Endodermal cell (in vitro differentiated cells): Measurements from ENCODE around the gene ACOX3. TPM values are rescaled to one million over a fixed set of nuclear protein-coding genes. Genes with fewer than 3 reads are reported as not detected.

ENCODE experiments used
- DNase-seq: peaks from one replicate; pipeline ENCODE4 v3.0.0-alpha.2; 2017
- H3K27ac ChIP-seq: 2 replicates; pipeline ENCODE4 v1.5.1; 2013; ENCODE audit warnings: mild to moderate bottlenecking, low read depth, low read length, moderate library complexity
- H3K27me3 ChIP-seq: 2 replicates; pipeline ENCODE4 v1.6.1; 2013; ENCODE audit warnings: mild to moderate bottlenecking, low read length, moderate library complexity; ENCODE audit not compliant: insufficient read depth, control insufficient read depth, poor library complexity, severe bottlenecking
- H3K36me3 ChIP-seq: 2 replicates; pipeline ENCODE4 v1.7.0; 2013; ENCODE audit warnings: mild to moderate bottlenecking, low read length, moderate library complexity; ENCODE audit not compliant: control insufficient read depth, insufficient read depth
- H3K4me1 ChIP-seq: one replicate; pipeline ENCODE4 v1.7.0; 2013; ENCODE audit warnings: low read length; ENCODE audit not compliant: control insufficient read depth, insufficient read depth
- H3K4me3 ChIP-seq: 2 replicates; pipeline ENCODE4 v1.5.1; 2013; ENCODE audit warnings: mild to moderate bottlenecking, low read length, moderate library complexity
- H3K9ac ChIP-seq: 2 replicates; pipeline ENCODE4 v1.6.1; 2013; ENCODE audit warnings: mild to moderate bottlenecking, low read length, moderate library complexity; ENCODE audit not compliant: poor library complexity, severe bottlenecking; ENCODE audit errors: extremely low read depth
- H3K9me3 ChIP-seq: 2 replicates; pipeline ENCODE4 v1.6.1; 2013; ENCODE audit warnings: mild to moderate bottlenecking, low read length, moderate library complexity; ENCODE audit not compliant: control insufficient read depth
- H3K27ac Mint-ChIP-seq: 2 replicates; pipeline ENCODE4 v1.8.0; 2020; ENCODE audit warnings: mixed read lengths
- H3K27me3 Mint-ChIP-seq: 2 replicates; pipeline ENCODE4 v1.8.0; 2021; ENCODE audit warnings: mild to moderate bottlenecking, mixed read lengths; ENCODE audit not compliant: insufficient read depth
- H3K36me3 Mint-ChIP-seq: 2 replicates; pipeline ENCODE4 v1.8.0; 2020; ENCODE audit warnings: low read depth, mixed read lengths
- H3K4me1 Mint-ChIP-seq: 2 replicates; pipeline ENCODE4 v1.8.0; 2020; ENCODE audit warnings: mixed read lengths
- H3K4me3 Mint-ChIP-seq: 2 replicates; pipeline ENCODE4 v1.8.0; 2020; ENCODE audit warnings: mild to moderate bottlenecking, moderate library complexity, mixed read lengths
- H3K9me3 Mint-ChIP-seq: 2 replicates; pipeline ENCODE4 v1.8.0; 2020; ENCODE audit warnings: mild to moderate bottlenecking, mixed read lengths
- CTCF ChIP-seq: fragments of 200-600 bp; sonication (generic); conservative IDR thresholded peaks from 2 replicates; pipeline ENCODE4 v1.5.0; 2021; ENCODE audit warnings: antibody characterized with exemption, mild to moderate bottlenecking
- WGBS, 2 experiments: methylation state at CpG; one replicate each; pipeline versions ENCODE4 v1.1.5 to v1.1.7; 2013; ENCODE audit warnings: missing lambda C conversion rate in 2 of 2, mixed read lengths in 1 of 2; ENCODE audit not compliant: insufficient coverage in 1 of 2, insufficient read length in 1 of 2; 5-methylcytosine and 5-hydroxymethylcytosine counted together
- total RNA-seq, 2 donors: library from RNA; stranded (reverse); fragmentation: NEBNext Ultra II Directional in 1 of 2; extraction: Animal tissue kit (Norgen Biotek cat#: 25700) in 1 of 2; gene quantifications; 2 replicates in 1 of 2; 3 replicates in 1 of 2; pipeline ENCODE4 v1.2.1, GENCODE V29; 2021

ACOX3 gene
- total RNA-seq, 2 donors from 2014 or later, result 55.1 to 146 TPM

GRCh38 chr4:8467016-8467415 is 26.5 kb upstream of the ACOX3 start:
- WGBS, 2 experiments, result 95 to 97% methylated on average over 6 to 18 of the region's 18 CpGs

GRCh38 chr4:8465615-8466611 is 25.4 kb upstream of the ACOX3 start:
- Mint-ChIP-seq H3K4me1 (peaks cover 33% of the 10 kb centered on the region), H3K9me3 (no peaks in the 10 kb centered on the region), H3K4me3 (no peak overlapping the region), H3K27ac (peak overlapping the region; percentile 72), H3K27me3 (no peaks in the 10 kb centered on the region), H3K36me3 (peaks cover 54% of the 10 kb centered on the region)
- TF ChIP-seq CTCF, result no peak
- H3K4me3 ChIP-seq, result no peak overlapping the region
- H3K9ac ChIP-seq, result peak overlapping the region; percentile 20
- H3K27ac ChIP-seq, result no peak overlapping the region
- no peaks in the 10 kb centered on the region for H3K9me3 ChIP-seq
- 94 to 97% methylated on average over 29 to 31 of the region's 31 CpGs for WGBS, 2 experiments
- no peak for DNase-seq
- H3K4me1 ChIP-seq, result peaks cover 12% of the 10 kb centered on the region
- H3K27me3 ChIP-seq, result no peaks in the 10 kb centered on the region
- H3K36me3 ChIP-seq, result peaks cover 84% of the 10 kb centered on the region

More at GRCh38 chr4:8467016-8467415, 26.5 kb upstream of the ACOX3 start:
- Histone ChIP-seq H3K9me3 (no peaks in the 10 kb centered on the region), H3K27me3 (no peaks in the 10 kb centered on the region), H3K4me3 (no peak overlapping the region), H3K36me3 (peaks cover 84% of the 10 kb centered on the region), H3K4me1 (peaks cover 12% of the 10 kb centered on the region), H3K9ac (no peak overlapping the region), H3K27ac (no peak overlapping the region)
- Mint-ChIP-seq H3K36me3 (peaks cover 47% of the 10 kb centered on the region), H3K27me3 (no peaks in the 10 kb centered on the region), H3K27ac (peak overlapping the region; percentile 72), H3K4me3 (no peak overlapping the region), H3K9me3 (no peaks in the 10 kb centered on the region), H3K4me1 (peaks cover 33% of the 10 kb centered on the region)
- DNase-seq, result no peak
- no peak for TF ChIP-seq CTCF

GRCh38 chr4:8464381-8464780 is 23.9 kb upstream of the ACOX3 start:
- DNase-seq, result no peak
- Mint-ChIP-seq H3K4me1 (peaks cover 33% of the 10 kb centered on the region), H3K36me3 (peaks cover 61% of the 10 kb centered on the region), H3K4me3 (no peak overlapping the region), H3K27me3 (no peaks in the 10 kb centered on the region), H3K9me3 (no peaks in the 10 kb centered on the region), H3K27ac (peak overlapping the region; percentile 76)
- no peak overlapping the region for H3K27ac ChIP-seq
- no peak for TF ChIP-seq CTCF
- peak overlapping the region; percentile 1 for H3K4me3 ChIP-seq
- WGBS, 2 experiments, result 95 to 96% methylated on average over 13 to 14 of the region's 14 CpGs
- H3K9ac ChIP-seq, result no peak overlapping the region
- H3K27me3 ChIP-seq, result no peaks in the 10 kb centered on the region
- H3K36me3 ChIP-seq, result peaks cover 84% of the 10 kb centered on the region
- H3K9me3 ChIP-seq, result no peaks in the 10 kb centered on the region
- peaks cover 12% of the 10 kb centered on the region for H3K4me1 ChIP-seq
